Superior temporal gyrus (tissue), 1 donor: ENCODE measurements around the gene IL32.

Experiments used
- DNase-seq: peaks from one replicate; pipeline ENCODE4 v3.0.0-alpha.2; 2016; ENCODE audit errors: extremely low spot score

IL32 gene

GRCh38 chr16:3027983-3028715, 37.3 kb upstream of the IL32 start:
- peak; percentile 65 for DNase-seq

GRCh38 chr16:3028716-3029319, 36.6 kb upstream of the IL32 start:
- no peak for DNase-seq

GRCh38 chr16:3029491-3030221, 35.8 kb upstream of the IL32 start:
- no peak for DNase-seq

- DNase-seq: no peak
Observed at GRCh38 chr16:3030222-3031212, 34.9 kb upstream of the IL32 start.

- no peak for DNase-seq
Observed at GRCh38 chr16:3032624-3033023, 32.8 kb upstream of the IL32 start.

GRCh38 chr16:3035289-3035971, 30.0 kb upstream of the IL32 start:
- DNase-seq: no peak

- DNase-seq: no peak
Observed at GRCh38 chr16:3035972-3036725, 29.3 kb upstream of the IL32 start.

GRCh38 chr16:3036726-3037315, 28.6 kb upstream of the IL32 start, which contains the start of gene BICDL2:
TSS of gene BICDL2 (minus strand) at chr16:3036944. CDS start at chr16:3035496, 1,448 bp downstream.
- DNase-seq: no peak

GRCh38 chr16:3038256-3038655, 27.2 kb upstream of the IL32 start:
- DNase-seq: no peak

GRCh38 chr16:3038896-3039295, 26.5 kb upstream of the IL32 start:
- no peak for DNase-seq

GRCh38 chr16:3042376-3042775, 23.1 kb upstream of the IL32 start:
- no peak for DNase-seq

- DNase-seq: no peak
Observed at GRCh38 chr16:3044708-3045107, 20.7 kb upstream of the IL32 start.

GRCh38 chr16:3045758-3046640, 19.4 kb upstream of the IL32 start, which contains the start of gene MMP25:
TSS of gene MMP25 (plus strand) at chr16:3046561. CDS start at chr16:3046918, 357 bp downstream.
- DNase-seq: no peak

GRCh38 chr16:3046641-3047386, 18.6 kb upstream of the IL32 start:
- DNase-seq: no peak

- no peak for DNase-seq
Observed at GRCh38 chr16:3047387-3047720, 18.1 kb upstream of the IL32 start.

GRCh38 chr16:3049921-3050481, 15.4 kb upstream of the IL32 start:
- no peak for DNase-seq

GRCh38 chr16:3050487-3050886, 15.0 kb upstream of the IL32 start:
- no peak for DNase-seq

- DNase-seq: no peak
Observed at GRCh38 chr16:3051009-3051408, 14.4 kb upstream of the IL32 start.
